ENCODE measurements around the gene AK1. TPM values are rescaled to one million over a fixed set of nuclear protein-coding genes. Genes with fewer than 3 reads are reported as not detected.

AK1 gene
- polyA plus RNA-seq, 1 of the 3 experiments (the other 2 are of a cell fraction) = 125 TPM

DNA sequence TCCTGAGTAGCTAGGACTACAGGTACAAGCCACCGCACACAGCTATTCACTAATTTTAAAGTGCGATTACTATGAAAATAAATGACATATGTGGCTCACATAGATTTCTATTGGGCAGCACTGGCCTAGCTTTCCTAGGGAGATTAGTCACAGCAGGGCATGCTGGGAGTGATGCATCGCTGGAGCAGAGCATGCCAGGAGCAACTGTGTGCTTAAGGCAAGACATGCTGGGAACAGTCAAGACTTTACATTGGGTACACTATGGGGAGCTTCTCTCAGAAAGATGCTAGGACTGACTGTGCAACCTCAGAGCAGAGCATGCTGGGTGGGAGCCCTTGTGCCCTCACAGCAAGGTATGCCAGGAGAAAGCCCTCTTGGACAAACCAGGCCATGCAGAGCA lies 12.6 kb upstream of the AK1 start:
- H2AFZ ChIP-seq (ENCODE audit: low read depth) = no peak overlapping the region
- TF ChIP-seq MEF2A (IDR thresholded peaks at IDR 0.05; ENCODE audit: borderline replicate concordance, low read depth) (no peak), RXRA (IDR thresholded peaks at IDR 0.05; ENCODE audit: borderline replicate concordance, low read depth) (no peak), FOSL2 (IDR thresholded peaks at IDR 0.05; ENCODE audit: borderline replicate concordance, low read depth) (no peak), GATA2 (CRISPR knock-in tag; IDR thresholded peaks at IDR 0.05) (no peak)
- TF ChIP-seq, protein P1, sequence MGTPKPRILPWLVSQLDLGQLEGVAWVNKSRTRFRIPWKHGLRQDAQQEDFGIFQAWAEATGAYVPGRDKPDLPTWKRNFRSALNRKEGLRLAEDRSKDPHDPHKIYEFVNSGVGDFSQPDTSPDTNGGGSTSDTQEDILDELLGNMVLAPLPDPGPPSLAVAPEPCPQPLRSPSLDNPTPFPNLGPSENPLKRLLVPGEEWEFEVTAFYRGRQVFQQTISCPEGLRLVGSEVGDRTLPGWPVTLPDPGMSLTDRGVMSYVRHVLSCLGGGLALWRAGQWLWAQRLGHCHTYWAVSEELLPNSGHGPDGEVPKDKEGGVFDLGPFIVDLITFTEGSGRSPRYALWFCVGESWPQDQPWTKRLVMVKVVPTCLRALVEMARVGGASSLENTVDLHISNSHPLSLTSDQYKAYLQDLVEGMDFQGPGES (IDR thresholded peaks at IDR 0.05; ENCODE audit: low read depth, low read length) = no peak
- TF ChIP-seq, protein P2, sequence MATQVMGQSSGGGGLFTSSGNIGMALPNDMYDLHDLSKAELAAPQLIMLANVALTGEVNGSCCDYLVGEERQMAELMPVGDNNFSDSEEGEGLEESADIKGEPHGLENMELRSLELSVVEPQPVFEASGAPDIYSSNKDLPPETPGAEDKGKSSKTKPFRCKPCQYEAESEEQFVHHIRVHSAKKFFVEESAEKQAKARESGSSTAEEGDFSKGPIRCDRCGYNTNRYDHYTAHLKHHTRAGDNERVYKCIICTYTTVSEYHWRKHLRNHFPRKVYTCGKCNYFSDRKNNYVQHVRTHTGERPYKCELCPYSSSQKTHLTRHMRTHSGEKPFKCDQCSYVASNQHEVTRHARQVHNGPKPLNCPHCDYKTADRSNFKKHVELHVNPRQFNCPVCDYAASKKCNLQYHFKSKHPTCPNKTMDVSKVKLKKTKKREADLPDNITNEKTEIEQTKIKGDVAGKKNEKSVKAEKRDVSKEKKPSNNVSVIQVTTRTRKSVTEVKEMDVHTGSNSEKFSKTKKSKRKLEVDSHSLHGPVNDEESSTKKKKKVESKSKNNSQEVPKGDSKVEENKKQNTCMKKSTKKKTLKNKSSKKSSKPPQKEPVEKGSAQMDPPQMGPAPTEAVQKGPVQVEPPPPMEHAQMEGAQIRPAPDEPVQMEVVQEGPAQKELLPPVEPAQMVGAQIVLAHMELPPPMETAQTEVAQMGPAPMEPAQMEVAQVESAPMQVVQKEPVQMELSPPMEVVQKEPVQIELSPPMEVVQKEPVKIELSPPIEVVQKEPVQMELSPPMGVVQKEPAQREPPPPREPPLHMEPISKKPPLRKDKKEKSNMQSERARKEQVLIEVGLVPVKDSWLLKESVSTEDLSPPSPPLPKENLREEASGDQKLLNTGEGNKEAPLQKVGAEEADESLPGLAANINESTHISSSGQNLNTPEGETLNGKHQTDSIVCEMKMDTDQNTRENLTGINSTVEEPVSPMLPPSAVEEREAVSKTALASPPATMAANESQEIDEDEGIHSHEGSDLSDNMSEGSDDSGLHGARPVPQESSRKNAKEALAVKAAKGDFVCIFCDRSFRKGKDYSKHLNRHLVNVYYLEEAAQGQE (IDR thresholded peaks at IDR 0.05; ENCODE audit: low read depth, low read length) = no peak
- ChIA-PET CTCF (interaction anchor here (1.0 to 1.8 kb wide), 4 partner anchors 20 to 305 kb away, joined by 3 to 10 read pairs (median 6); partner anchors contain the start of gene TOR2A), POLR2A (no interaction called here)
- no peaks in the 10 kb centered on the region for H3K27me3 ChIP-seq (ENCODE audit: insufficient read depth)
- no peaks in the 10 kb centered on the region for H3K9me2 ChIP-seq
- no peak overlapping the region for H3K4me2 ChIP-seq
- H3K9ac ChIP-seq = no peak overlapping the region
- H3K79me2 ChIP-seq (ENCODE audit: insufficient read depth) = no peaks in the 10 kb centered on the region
- no peak for DNase-seq
- H3K27ac ChIP-seq (ENCODE audit: low read depth in 2 of 2, low read length in 1 of 2) = no peak overlapping the region
- H3K9me3 ChIP-seq = no peaks in the 10 kb centered on the region
- H4K20me1 ChIP-seq (ENCODE audit: insufficient read depth) = no peaks in the 10 kb centered on the region
- H3K4me3 ChIP-seq (ENCODE audit: low read depth in 2 of 2, low read length in 1 of 2) = no peak overlapping the region
- peaks cover 48 to 74% of the 10 kb centered on the region in 2 experiments for H3K36me3 ChIP-seq (replicated peaks in 1 of 2; ENCODE audit: control insufficient read depth in 1 of 2, insufficient read depth in 2 of 2, low read length in 1 of 2)
- 96% methylated on average over 3 of the region's 3 CpGs for WGBS (ENCODE audit: low lambda C conversion rate)
- H3F3A ChIP-seq (replicated peaks; ENCODE audit: insufficient read depth) = peaks cover 9% of the 10 kb centered on the region
- H3K4me1 ChIP-seq (ENCODE audit: control insufficient read depth in 1 of 2, insufficient read depth in 2 of 2, low read depth in 1 of 2, low read length in 1 of 2) = peaks cover 0 to 4% of the 10 kb centered on the region in 2 experiments; a peak in 2 of 4 replicates

DNA sequence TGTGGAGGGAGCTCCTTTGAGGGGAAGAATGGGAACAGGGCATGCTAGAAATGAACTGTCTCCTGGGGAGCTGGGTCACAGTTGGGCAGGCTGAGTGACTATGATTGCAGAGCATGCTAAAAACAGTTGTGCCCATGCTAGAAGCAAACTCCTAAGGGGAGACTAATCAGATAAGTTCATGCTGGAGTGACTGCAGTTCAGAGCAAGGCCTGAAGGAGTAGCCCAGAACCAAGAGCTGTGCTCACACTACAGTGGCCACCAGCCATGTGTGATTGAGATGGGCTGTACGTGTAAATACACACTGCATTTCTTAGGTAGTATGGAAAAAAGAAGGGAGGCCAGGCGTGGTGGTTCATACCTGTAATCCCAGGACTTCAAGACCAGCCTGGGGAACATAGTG lies 10.3 kb upstream of the AK1 start:
- H3F3A ChIP-seq (replicated peaks; ENCODE audit: insufficient read depth) = peaks cover 7% of the 10 kb centered on the region
- no peak overlapping the region for H3K4me3 ChIP-seq (ENCODE audit: low read depth in 2 of 2, low read length in 1 of 2)
- POLR2A ChIA-PET = no interaction called here
- CTCF ChIA-PET = interaction anchor here (0.6 to 1.1 kb wide), 3 partner anchors 18 to 33 kb away, joined by 3 to 4 read pairs (median 3); no protein-coding TSS in a partner anchor
- peaks cover 25 to 51% of the 10 kb centered on the region in 2 experiments for H3K36me3 ChIP-seq (replicated peaks in 1 of 2; ENCODE audit: control insufficient read depth in 1 of 2, insufficient read depth in 2 of 2, low read length in 1 of 2)
- peaks cover 12 to 15% of the 10 kb centered on the region in 2 experiments; a peak in 2 of 4 replicates for H3K4me1 ChIP-seq (ENCODE audit: control insufficient read depth in 1 of 2, insufficient read depth in 2 of 2, low read depth in 1 of 2, low read length in 1 of 2)
- 96% methylated on average over 2 of the region's 2 CpGs for WGBS (ENCODE audit: low lambda C conversion rate)
- H3K9me3 ChIP-seq = no peaks in the 10 kb centered on the region
- no peaks in the 10 kb centered on the region for H4K20me1 ChIP-seq (ENCODE audit: insufficient read depth)
- no peaks in the 10 kb centered on the region for H3K79me2 ChIP-seq (ENCODE audit: insufficient read depth)
- H3K9me2 ChIP-seq = no peaks in the 10 kb centered on the region
- DNase-seq = no peak
- no peak overlapping the region for H3K27ac ChIP-seq (ENCODE audit: low read depth in 2 of 2, low read length in 1 of 2)
- H2AFZ ChIP-seq (ENCODE audit: low read depth) = no peak overlapping the region
- H3K9ac ChIP-seq = no peak overlapping the region
- H3K4me2 ChIP-seq = no peak overlapping the region
- H3K27me3 ChIP-seq (ENCODE audit: insufficient read depth) = no peaks in the 10 kb centered on the region
- TF ChIP-seq RAD21 (IDR thresholded peaks at IDR 0.05; ENCODE audit: low read length) (no peak), MEF2A (IDR thresholded peaks at IDR 0.05; ENCODE audit: borderline replicate concordance, low read depth) (no peak), JUND (IDR thresholded peaks at IDR 0.05) (no peak), TAF1 (IDR thresholded peaks at IDR 0.05; ENCODE audit: borderline replicate concordance, low read depth, low read length) (no peak), MXI1 (IDR thresholded peaks at IDR 0.05; ENCODE audit: low read depth, low read length) (no peak), RFX5 (IDR thresholded peaks at IDR 0.05; ENCODE audit: low read length) (no peak), EZH2phosphoT487 (IDR thresholded peaks at IDR 0.05; ENCODE audit: borderline replicate concordance, low read depth) (no peak), FOXM1 (IDR thresholded peaks at IDR 0.05; ENCODE audit: low read depth) (no peak)
- TF ChIP-seq, protein P3, sequence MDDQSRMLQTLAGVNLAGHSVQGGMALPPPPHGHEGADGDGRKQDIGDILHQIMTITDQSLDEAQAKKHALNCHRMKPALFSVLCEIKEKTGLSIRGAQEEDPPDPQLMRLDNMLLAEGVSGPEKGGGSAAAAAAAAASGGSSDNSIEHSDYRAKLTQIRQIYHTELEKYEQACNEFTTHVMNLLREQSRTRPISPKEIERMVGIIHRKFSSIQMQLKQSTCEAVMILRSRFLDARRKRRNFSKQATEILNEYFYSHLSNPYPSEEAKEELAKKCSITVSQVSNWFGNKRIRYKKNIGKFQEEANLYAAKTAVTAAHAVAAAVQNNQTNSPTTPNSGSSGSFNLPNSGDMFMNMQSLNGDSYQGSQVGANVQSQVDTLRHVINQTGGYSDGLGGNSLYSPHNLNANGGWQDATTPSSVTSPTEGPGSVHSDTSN (IDR thresholded peaks at IDR 0.05) = no peak
- TF ChIP-seq, protein P2 (IDR thresholded peaks at IDR 0.05; ENCODE audit: low read depth, low read length) = no peak
- TF ChIP-seq, protein P1 (IDR thresholded peaks at IDR 0.05; ENCODE audit: low read depth, low read length) = no peak
